Retina (tissue), 1 donor: ENCODE data around the gene TBC1D8.
A peak's percentile ranks its signal among the peaks of the same experiment; 100 is the strongest.

ENCODE experiments used
- DNase-seq: peaks from one replicate; pipeline ENCODE4 v3.0.0-alpha.2; 2016

Gene TBC1D8

GRCh38 chr2:101111917-101112771 is 39.0 kb downstream of the TBC1D8 start:
- DNase-seq = no peak

GRCh38 chr2:101111262-101111838 is 39.8 kb downstream of the TBC1D8 start:
- DNase-seq = no peak

- peak; percentile 51 for DNase-seq
Measured at GRCh38 chr2:101109451-101110118, 41.6 kb downstream of the TBC1D8 start.

- no peak for DNase-seq
Measured at GRCh38 chr2:101108357-101108756, 42.8 kb downstream of the TBC1D8 start.

- DNase-seq = no peak
Measured at GRCh38 chr2:101107241-101107640, 43.9 kb downstream of the TBC1D8 start.

- DNase-seq = no peak
Measured at GRCh38 chr2:101106453-101107181, 44.6 kb downstream of the TBC1D8 start.

- no peak for DNase-seq
Measured at GRCh38 chr2:101105654-101106053, 45.5 kb downstream of the TBC1D8 start.

GRCh38 chr2:101097638-101098037 is 53.5 kb downstream of the TBC1D8 start:
- DNase-seq = no peak

GRCh38 chr2:101096619-101097142 is 54.5 kb downstream of the TBC1D8 start:
- DNase-seq = no peak

- DNase-seq = no peak
Measured at GRCh38 chr2:101094351-101094750, 56.8 kb downstream of the TBC1D8 start.

GRCh38 chr2:101089942-101090799 is 61.0 kb downstream of the TBC1D8 start:
- DNase-seq = no peak

- DNase-seq = no peak
Measured at GRCh38 chr2:101089419-101089818, 61.8 kb downstream of the TBC1D8 start.

- no peak for DNase-seq
Measured at GRCh38 chr2:101087638-101088037, 63.5 kb downstream of the TBC1D8 start.

- DNase-seq = no peak
Measured at GRCh38 chr2:101083613-101084012, 67.6 kb downstream of the TBC1D8 start.

GRCh38 chr2:101082998-101083397 is 68.2 kb downstream of the TBC1D8 start:
- DNase-seq = no peak

- no peak for DNase-seq
Measured at GRCh38 chr2:101081375-101081907, 69.7 kb downstream of the TBC1D8 start.

GRCh38 chr2:101080211-101081068 is 70.7 kb downstream of the TBC1D8 start:
- no peak for DNase-seq

- no peak for DNase-seq
Measured at GRCh38 chr2:101076581-101076980, 74.6 kb downstream of the TBC1D8 start.

GRCh38 chr2:101064868-101065549 is 86.2 kb downstream of the TBC1D8 start:
- no peak for DNase-seq

- no peak for DNase-seq
Measured at GRCh38 chr2:101064505-101064867, 86.7 kb downstream of the TBC1D8 start.
